Activated T-cell treated with anti-CD3 and anti-CD28 coated beads, Interleukin-2, amount 50 U/mL, for 4 hours (primary cell): Measurements from ENCODE around the gene ARSD. TPM values are rescaled to one million over a fixed set of nuclear protein-coding genes. Genes with fewer than 3 reads are reported as not detected.

Experiments
- ATAC-seq, 2 donors: fragments of 200-7000 bp; cut with Tn5 transposase; one replicate each; pipeline ENCODE4 v1.10.0; 2021
- DNase-seq: peaks from one replicate; pipeline ENCODE4 v3.0.0-alpha.2; 2020
- H3K27me3 Mint-ChIP-seq: one replicate; pipeline ENCODE4 v1.8.0; 2021; ENCODE audit warnings: low read depth, mixed read lengths
- H3K36me3 Mint-ChIP-seq: one replicate; pipeline ENCODE4 v1.8.0; 2022; ENCODE audit warnings: mixed read lengths; ENCODE audit not compliant: insufficient read depth
- H3K4me1 Mint-ChIP-seq: one replicate; pipeline ENCODE4 v1.8.0; 2021; ENCODE audit warnings: low read depth, mixed read lengths
- H3K4me3 Mint-ChIP-seq: one replicate; pipeline ENCODE4 v1.8.0; 2021; ENCODE audit warnings: mild to moderate bottlenecking, moderate library complexity, mixed read lengths
- H3K9me3 Mint-ChIP-seq: one replicate; pipeline ENCODE4 v1.8.0; 2021; ENCODE audit warnings: mixed read lengths
- total RNA-seq, 3 donors: library from RNA; stranded (reverse); gene quantifications; one replicate each; pipeline ENCODE4 v1.2.1, GENCODE V29; 2021

Gene ARSD
- total RNA-seq, 3 donors from 2014 or later = 0.61 to 1.0 (median 0.73) TPM

GRCh38 chrX:2867206-2867605 is 61.9 kb downstream of the ARSD start:
- Mint-ChIP-seq H3K4me1 (no peaks in the 10 kb centered on the region), H3K9me3 (peaks cover 4% of the 10 kb centered on the region), H3K27me3 (peaks cover 9% of the 10 kb centered on the region), H3K4me3 (no peak overlapping the region), H3K36me3 (no peaks in the 10 kb centered on the region)
- no peak for DNase-seq
- no peak for ATAC-seq

- ATAC-seq (no peak), DNase-seq (no peak)
- Mint-ChIP-seq H3K4me3 (no peak overlapping the region), H3K36me3 (no peaks in the 10 kb centered on the region), H3K4me1 (no peaks in the 10 kb centered on the region), H3K9me3 (no peaks in the 10 kb centered on the region), H3K27me3 (peaks cover 9% of the 10 kb centered on the region)
Measured at GRCh38 chrX:2863646-2864045, 65.5 kb downstream of the ARSD start.

- DNase-seq (no peak), ATAC-seq (no peak)
- Mint-ChIP-seq H3K27me3 (peaks cover 9% of the 10 kb centered on the region), H3K36me3 (no peaks in the 10 kb centered on the region), H3K4me1 (no peaks in the 10 kb centered on the region), H3K4me3 (no peak overlapping the region), H3K9me3 (no peaks in the 10 kb centered on the region)
Measured at GRCh38 chrX:2862404-2862803, 66.7 kb downstream of the ARSD start.

DNA sequence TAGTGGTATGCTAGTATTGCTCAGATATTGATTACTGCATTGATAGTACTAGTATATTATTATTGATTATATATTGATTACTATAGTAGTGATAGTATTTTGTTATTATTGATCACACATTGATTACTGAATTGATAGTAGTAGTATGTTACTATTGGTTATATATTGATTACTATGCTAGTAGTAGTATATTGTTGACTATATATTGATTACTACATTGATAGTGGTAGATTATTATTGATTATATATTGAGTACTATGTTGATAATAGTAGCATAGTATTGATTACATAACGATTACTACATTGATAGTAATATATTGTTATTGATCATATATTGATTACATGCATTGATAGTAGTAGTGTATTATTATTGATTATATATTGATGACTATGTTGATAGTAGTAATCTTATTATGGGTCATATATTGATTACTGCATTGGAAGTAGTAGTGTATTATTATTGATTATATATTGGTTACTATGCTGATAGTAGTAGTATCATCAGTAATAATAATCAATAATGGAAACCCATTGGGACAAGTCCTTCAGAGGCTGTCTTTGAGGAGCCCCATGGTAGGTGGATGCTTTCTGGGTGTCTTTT is 69.8 kb downstream of the ARSD start:
- Mint-ChIP-seq H3K36me3 (no peaks in the 10 kb centered on the region), H3K9me3 (no peaks in the 10 kb centered on the region)

GRCh38 chrX:2857566-2857965 is 71.6 kb downstream of the ARSD start:
- no peak for ATAC-seq
- Mint-ChIP-seq H3K4me3 (no peak overlapping the region), H3K4me1 (no peaks in the 10 kb centered on the region), H3K36me3 (no peaks in the 10 kb centered on the region), H3K9me3 (no peaks in the 10 kb centered on the region), H3K27me3 (no peaks in the 10 kb centered on the region)
- DNase-seq = no peak

More for the DNA sequence above, 69.8 kb downstream of the ARSD start:
- ATAC-seq (no peak), DNase-seq (no peak)
- H3K4me3 Mint-ChIP-seq = no peak overlapping the region
- no peaks in the 10 kb centered on the region for H3K4me1 Mint-ChIP-seq
- peaks cover 4% of the 10 kb centered on the region for H3K27me3 Mint-ChIP-seq

GRCh38 chrX:2855761-2856160 is 73.4 kb downstream of the ARSD start:
- no peaks in the 10 kb centered on the region for H3K36me3 Mint-ChIP-seq
- H3K4me1 Mint-ChIP-seq = no peaks in the 10 kb centered on the region
- DNase-seq = no peak
- no peaks in the 10 kb centered on the region for H3K9me3 Mint-ChIP-seq
- no peaks in the 10 kb centered on the region for H3K27me3 Mint-ChIP-seq
- no peak for ATAC-seq
- H3K4me3 Mint-ChIP-seq = no peak overlapping the region

DNA sequence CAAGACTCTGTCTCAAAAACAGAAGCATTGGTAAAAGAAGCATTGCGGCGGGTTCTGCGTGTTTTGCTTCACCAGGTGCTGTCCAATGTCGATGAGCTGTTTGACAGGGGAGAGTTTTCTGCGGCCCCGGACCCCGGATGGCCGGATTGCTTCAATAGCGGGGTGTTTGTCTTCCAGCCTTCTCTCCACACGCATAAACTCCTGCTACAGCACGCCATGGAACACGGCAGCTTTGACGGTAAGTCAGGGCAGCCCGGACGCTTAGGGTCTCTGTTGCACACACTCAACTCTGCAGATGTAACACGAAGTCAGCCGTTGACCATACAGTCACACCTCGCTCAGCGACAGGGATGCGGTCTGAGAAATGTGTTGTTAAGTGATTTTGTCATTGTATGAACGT is 74.2 kb downstream of the ARSD start:
- no peaks in the 10 kb centered on the region for H3K9me3 Mint-ChIP-seq
- no peak overlapping the region for H3K4me3 Mint-ChIP-seq
- DNase-seq (no peak), ATAC-seq (no peak)
- H3K4me1 Mint-ChIP-seq = no peaks in the 10 kb centered on the region
- no peaks in the 10 kb centered on the region for H3K36me3 Mint-ChIP-seq
- H3K27me3 Mint-ChIP-seq = no peaks in the 10 kb centered on the region

Other genes starting within 250 kb of the ARSD start
- 100 to 1,000 TPM; 138 to 219 (median 164) TPM for gene CD99, start 238.0 kb downstream of the ARSD start, total RNA-seq
- not detected for gene XG, start 177.3 kb downstream of the ARSD start, total RNA-seq
- gene GYG2, start 100.4 kb downstream of the ARSD start, total RNA-seq = not detected
- gene ARSH, start 77.2 kb upstream of the ARSD start, total RNA-seq = not detected
- not detected for gene ARSF, start 112.1 kb upstream of the ARSD start, total RNA-seq